Left renal pelvis (tissue), 4 donors: ENCODE results near the gene PPHLN1. TPM values are rescaled to one million over a fixed set of nuclear protein-coding genes. Genes with fewer than 3 reads are reported as not detected.

Source experiments
- DNase-seq, 4 donors: peaks; one replicate each; pipeline ENCODE4 v3.0.0-alpha.2; 2013; ENCODE audit warnings: low read depth in 4 of 4, low spot score in 3 of 4
- polyA plus RNA-seq, 4 donors: library from polyadenylated mRNA; unstranded; fragments of 120-200 nt; gene quantifications; one replicate each; pipeline ENCODE4 v1.2.1, GENCODE V29; 2013; ENCODE audit not compliant: insufficient read length in 4 of 4

The PPHLN1 gene
- polyA plus RNA-seq, 4 donors = 57.2 to 72.9 (median 69.6) TPM

DNA sequence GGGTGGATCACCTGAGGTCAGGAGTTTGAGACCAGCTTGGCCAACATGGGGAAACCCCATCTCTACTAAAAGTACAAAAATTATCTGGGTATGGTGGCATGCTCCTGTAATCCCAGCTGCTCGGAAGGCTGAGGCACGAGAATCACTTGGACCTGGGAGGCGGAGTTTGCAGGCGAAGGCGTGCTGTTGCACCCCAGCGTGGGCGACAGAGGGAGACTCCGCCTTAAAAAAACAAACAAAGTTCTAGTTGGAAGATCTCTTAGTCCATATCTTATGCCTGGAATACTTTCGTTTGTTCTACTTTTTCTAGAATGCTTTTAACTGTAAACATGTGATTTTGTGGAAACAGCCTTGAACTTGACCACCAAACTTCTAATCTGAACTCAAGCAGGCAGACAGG, 38.7 kb downstream of the PPHLN1 start:
- no peak for DNase-seq

DNA sequence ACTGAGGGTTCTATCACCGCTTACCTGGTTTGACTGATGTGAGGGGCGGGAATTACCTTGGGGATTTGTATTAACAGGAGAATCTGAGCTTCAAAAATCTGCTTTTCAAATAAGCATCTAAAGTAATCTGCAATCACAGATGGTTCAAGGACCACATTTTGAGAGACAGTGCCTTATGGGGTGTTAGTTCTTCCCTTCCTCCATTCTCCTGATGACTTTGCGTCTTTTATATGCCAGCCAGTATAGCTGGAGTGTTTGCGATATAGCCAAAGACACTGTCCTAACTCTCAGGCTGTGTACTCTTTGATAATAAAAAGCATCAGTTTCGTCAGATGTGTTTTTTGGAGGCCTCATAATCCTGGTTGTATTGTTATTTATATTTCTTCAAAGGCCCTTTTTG, 39.5 kb downstream of the PPHLN1 start:
- DNase-seq = no peak

DNA sequence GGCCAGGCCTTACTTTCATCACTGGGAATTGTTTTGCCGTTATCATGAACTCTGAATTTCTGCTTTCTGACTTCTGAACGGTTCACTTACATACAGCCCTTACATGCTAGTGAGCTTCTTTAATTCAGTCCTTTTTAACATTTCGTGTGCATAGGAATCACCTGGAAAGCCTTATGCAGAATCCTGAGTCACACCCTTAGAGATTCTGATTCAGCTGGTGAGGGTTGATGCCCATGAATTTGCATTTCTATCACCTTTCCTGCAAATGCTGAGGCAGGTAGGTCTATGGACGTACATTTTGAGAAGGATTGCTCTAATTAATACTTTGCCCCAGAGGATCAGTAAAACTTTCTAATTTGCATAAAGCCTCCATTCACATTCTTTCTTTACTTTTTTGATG, 44.0 kb downstream of the PPHLN1 start:
- no peak for DNase-seq

GRCh38 chr12:42372154-42372791, 46.3 kb downstream of the PPHLN1 start:
- peak in 2 of 4 donors; percentile 14 to 32 for DNase-seq

GRCh38 chr12:42373669-42374068, 47.7 kb downstream of the PPHLN1 start:
- DNase-seq = no peak

DNA sequence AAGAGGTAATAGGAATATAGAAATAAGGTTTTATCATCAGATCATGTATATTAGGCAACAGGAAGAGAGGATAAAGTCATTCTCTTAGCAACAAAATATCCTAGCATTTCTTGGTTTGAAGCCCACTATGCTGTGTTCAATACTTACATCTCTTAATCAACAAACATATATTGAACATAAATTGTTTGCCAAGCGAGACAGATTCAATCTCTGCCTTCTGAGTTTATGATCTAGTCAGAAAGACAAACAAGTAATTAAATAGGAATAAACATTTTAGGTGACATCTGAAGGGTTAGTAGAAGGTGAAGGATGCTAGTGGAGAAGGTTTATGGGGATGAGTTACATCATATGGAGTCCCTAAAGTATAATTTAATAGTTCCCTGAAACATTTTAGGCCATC, 54.8 kb downstream of the PPHLN1 start:
- DNase-seq = no peak

- no peak for DNase-seq
Measured at GRCh38 chr12:42382013-42382696, 56.2 kb downstream of the PPHLN1 start.

DNA sequence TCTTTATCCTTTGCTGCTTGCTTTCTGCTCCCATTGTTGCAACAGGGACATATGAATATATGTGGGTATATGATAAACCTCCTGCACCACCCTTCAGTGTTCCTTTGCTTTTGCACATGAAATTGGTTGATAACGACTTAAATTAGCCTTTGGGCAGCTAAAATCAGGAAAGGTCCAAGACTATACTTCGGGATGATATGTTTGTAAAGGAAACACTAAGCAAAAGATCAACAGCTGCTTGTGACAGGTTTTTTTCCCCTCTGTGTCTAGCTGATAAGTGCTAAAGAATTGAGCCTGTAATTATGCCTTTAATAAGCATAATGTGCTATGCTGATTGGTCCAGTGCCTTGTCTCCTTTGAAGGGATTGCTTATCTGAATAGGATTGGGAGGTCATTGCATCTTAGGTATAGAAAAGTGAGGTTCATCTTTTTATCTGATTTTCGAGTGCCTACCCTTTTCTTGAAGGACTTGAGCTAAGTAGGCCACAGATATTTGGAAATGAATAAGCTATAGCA, 59.4 kb downstream of the PPHLN1 start:
- no peak for DNase-seq

GRCh38 chr12:42386308-42386707, 60.3 kb downstream of the PPHLN1 start:
- no peak for DNase-seq

DNA sequence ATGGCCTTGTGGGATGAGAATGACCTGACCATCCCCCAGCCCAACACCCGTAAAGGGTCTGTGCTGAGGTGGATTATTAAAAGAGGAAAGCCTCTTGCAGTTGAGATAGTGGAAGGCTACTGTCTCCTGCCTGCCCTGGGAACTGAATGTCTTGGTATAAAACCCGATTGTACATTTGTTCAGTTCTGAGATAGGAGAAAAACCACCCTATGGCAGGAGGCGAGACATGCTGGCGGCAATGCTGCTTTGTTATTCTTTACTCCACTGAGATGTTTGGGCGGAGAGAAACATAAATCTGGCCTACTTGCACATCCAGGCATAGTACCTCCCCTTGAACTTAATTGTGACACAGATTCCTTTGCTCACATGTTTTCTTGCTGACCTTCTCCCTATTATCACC, 62.1 kb downstream of the PPHLN1 start:
- DNase-seq = peak in 1 of 4 donors; percentile 7

GRCh38 chr12:42394429-42394828, 68.5 kb downstream of the PPHLN1 start:
- DNase-seq = no peak

DNA sequence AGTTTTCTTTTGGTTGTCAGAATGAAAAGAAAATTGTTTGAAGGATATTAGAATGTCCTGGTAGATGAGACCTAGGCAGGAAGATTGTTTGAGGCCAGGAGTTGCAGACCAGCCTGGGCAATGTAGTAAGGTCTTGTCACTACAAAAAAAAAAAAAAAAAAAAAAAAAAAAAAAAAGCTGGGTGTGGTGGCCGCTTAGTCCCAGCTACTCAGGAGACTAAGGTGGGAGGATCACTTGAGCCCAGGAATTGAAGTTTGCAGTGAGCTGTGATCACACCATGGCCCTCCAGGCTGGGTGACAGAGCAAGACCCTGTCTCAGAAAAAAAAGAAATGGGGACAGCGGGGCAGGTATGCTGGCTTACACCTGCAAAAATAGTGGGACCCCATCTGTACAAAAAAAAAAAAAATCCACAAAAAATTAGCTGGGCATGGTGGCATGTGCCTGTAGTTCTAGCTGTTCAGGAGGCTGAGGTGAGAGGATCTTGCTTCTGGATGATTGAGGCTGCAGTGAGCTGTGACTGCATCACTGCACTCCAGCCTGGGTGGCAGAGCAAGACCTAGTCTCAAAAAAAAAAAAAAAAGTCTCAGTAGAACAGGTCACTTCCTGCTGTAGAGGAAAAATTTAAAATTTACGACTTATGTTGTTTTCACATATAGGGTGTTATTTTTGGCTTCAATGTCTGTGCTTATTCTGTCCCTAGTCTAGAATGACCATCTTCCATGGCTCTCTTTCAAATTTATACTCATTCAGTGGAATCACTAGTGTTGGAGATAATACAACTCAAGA, 70.7 kb downstream of the PPHLN1 start:
- DNase-seq = no peak

DNA sequence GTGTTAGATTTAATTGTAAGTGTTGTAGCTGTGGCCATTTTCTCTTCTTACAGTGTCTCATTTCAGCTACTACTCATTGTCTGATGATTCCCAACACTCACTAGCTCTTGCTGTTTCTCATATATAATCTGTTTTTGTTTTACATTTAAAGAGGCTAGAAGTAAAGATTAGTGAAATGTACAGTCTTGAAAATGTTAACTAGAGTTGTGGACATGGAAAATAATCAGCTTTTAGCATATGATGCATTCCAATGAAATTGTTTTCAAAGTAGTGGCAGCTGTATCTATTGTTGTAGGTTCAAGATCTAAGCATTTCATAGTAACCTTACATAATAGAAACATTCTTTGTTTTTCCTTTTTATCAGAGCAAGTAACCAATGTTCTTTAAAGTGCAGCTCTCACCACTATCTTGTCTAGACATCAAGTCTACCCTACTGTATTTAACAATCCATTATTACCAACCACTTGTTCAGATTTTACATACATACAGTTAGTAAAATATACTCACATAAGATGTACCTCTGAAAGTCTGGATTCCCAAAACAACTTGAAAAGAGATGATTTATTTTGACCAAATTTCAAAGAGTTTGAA, 76.9 kb downstream of the PPHLN1 start:
- no peak for DNase-seq

DNA sequence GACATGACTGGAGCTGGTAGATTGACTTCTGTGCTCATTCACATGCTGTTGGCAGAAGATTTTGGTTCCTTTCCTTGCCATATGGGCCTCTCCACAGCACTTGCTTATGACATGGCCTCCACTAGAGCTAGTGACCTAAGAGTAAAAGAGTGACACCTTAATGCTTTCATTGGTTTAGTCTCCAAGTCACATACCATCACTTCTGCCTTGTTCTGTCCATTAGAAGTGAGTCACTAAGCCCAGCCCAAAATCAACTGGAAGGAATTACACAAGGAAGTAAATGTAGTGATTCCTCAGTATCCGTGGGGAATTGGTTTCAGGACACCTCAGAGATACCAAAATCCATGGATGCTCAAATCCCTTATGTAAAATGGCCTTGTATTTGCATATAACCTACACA, 81.3 kb downstream of the PPHLN1 start:
- no peak for DNase-seq

DNA sequence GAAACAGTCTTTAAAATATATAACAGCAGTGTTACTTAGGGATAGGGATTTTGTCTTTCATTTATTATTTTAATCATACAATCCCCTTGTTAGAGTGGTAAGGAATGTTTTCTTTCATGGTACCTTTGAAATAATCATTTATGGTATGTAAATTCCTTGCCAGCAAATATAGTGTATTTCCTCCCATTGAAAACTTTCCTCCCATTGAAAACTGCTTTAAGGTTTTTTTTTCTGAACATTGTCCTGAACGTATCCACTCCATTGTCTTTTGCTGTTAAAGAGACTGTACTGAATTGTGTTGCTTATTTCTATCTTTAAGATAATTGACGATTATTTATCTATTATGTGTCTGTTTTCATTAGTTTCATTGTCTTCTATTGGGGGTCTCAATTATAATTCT, 83.5 kb downstream of the PPHLN1 start:
- no peak for DNase-seq

DNA sequence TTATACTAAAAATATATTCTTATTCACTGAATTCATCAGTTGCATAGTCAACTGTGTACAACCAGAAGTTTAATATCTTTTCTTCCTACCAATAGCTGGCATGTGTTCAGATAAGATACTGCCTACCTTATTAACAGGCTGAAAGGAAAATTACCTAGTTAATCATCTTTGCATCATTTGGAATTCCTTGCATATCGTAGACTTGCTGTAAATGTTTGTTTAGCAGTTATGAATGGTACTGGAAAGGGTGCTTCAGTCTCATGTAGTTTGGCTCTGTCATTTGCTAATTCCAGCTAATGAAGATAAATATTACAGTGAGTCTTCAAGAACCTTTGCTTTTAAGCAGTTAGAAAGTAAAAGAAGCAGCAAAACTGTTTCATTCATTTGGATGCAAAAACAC, 84.4 kb downstream of the PPHLN1 start:
- DNase-seq = no peak

GRCh38 chr12:42420395-42420794, 94.4 kb downstream of the PPHLN1 start:
- DNase-seq = no peak

DNA sequence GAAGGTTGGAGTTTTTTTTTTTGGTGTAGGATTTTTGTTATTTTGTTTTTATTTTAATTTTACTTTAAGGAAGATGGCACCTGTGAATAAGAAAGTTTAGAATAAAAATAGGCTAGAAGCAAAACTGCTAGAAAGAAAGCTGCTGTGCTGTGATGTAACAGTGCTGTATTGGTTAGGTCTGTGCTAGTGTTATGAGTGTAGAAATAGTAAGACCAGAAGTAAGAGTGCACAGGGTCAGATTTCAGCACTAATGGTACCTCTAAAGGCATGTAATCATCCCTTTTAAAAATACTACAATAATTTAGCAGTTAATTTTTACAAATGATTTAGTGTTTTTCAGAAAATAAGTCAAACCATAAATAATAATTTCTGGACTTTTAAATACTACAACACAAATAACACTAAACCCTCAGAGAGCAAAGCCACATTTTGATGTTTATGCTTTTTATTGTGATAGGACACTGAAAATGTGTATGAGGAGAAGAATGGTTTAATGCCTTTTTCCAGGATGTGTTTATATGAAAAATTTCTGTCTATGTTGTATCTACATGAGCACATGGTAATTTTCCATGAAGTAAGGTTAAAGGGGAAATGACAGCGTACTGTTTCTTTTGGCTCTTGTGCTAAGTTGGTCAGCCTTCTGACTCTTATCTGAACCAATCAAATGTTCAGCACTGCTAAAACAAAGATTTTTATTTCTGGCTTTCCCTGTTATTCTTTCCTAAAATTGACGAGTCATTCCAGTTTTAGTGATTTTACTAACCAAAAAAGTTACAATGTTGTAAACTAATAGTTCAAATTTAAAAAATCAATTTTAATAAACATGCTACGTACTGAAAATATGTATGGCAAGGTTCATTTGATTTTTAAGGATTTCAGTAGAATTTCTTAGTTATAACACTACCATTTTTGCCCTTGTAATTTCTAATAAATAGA, 96.1 kb downstream of the PPHLN1 start:
- peak in 1 of 4 donors; percentile 29 for DNase-seq

GRCh38 chr12:42422785-42423184, 96.8 kb downstream of the PPHLN1 start:
- no peak for DNase-seq

GRCh38 chr12:42426746-42427145, 100.8 kb downstream of the PPHLN1 start:
- no peak for DNase-seq
